Endothelial cell of umbilical vein (primary cell): ENCODE data around the gene COPS9. TPM values are rescaled to one million over a fixed set of nuclear protein-coding genes. Genes with fewer than 3 reads are reported as not detected.

Experiments used
- BruUV-seq: library from RNA; stranded (reverse); fragments of 400-500 nt; replicated peaks from 2 replicates; lab custom pipeline; 2021; lab: Mats Ljungman, UMichigan
- CTCF ChIA-PET: fragments of 300-600, 350-600 bp; sonication (Branson Sonifier 250); formaldehyde crosslinking; loops from one replicate; lab custom pipeline; 2021; ENCODE audit warnings: antibody characterized with exemption, inconsistent platforms; lab: Charles Lee
- POLR2A ChIA-PET: fragments of 300-600, 350-600 bp; sonication (Branson Sonifier 250); formaldehyde crosslinking; loops from one replicate; lab custom pipeline; 2021; ENCODE audit warnings: antibody characterized with exemption, inconsistent platforms; lab: Charles Lee
- DNase-seq: peaks from one replicate; pipeline ENCODE4 v3.0.0-alpha.2; 2011; ENCODE audit warnings: low read depth, low spot score
- FAIRE-seq: peaks from 2 replicates; lab custom pipeline; 2011; peaks lifted over from hg19 to GRCh38; lab: Jason Lieb, UNC
- H2AFZ ChIP-seq: 2 replicates; pipeline ENCODE4 v1.6.0; 2012; ENCODE audit warnings: low read depth, low read length, control low read depth, inconsistent platforms
- H3K27ac ChIP-seq: 2 replicates; pipeline ENCODE4 v1.5.1; 2011; ENCODE audit warnings: low read depth, mild to moderate bottlenecking, control low read depth, low read length, moderate library complexity; ENCODE audit not compliant: insufficient read depth
- H3K27me3 ChIP-seq, 2 experiments: 2 replicates each; pipeline versions ENCODE4 v1.6.0 to v1.6.1; 2011; ENCODE audit warnings: low read length in 2 of 2, mixed read lengths in 1 of 2; ENCODE audit not compliant: control insufficient read depth in 2 of 2, insufficient read depth in 2 of 2
- H3K36me3 ChIP-seq, 2 experiments: 2 replicates in 1 of 2; 3 replicates in 1 of 2; pipeline ENCODE4 v1.5.1; 2011; ENCODE audit warnings: low read length in 2 of 2, mild to moderate bottlenecking in 1 of 2, moderate library complexity in 1 of 2; ENCODE audit not compliant: control insufficient read depth in 2 of 2, insufficient read depth in 2 of 2; ENCODE audit errors: extremely low read depth in 1 of 2
- H3K4me1 ChIP-seq: 3 replicates; pipeline ENCODE4 v1.5.1; 2011; ENCODE audit warnings: mild to moderate bottlenecking, low read length; ENCODE audit not compliant: control insufficient read depth, insufficient read depth; ENCODE audit errors: extremely low read depth
- H3K4me2 ChIP-seq: 2 replicates; pipeline ENCODE4 v1.6.1; 2011; ENCODE audit warnings: low read length, control low read depth, mixed read lengths; ENCODE audit not compliant: insufficient read depth
- H3K4me3 ChIP-seq, 3 experiments: fragments of 200-600 bp in 1 of 3; sonication (generic), shearing (Covaris generic) in 1 of 3; replicated peaks in 1 of 3; 2 replicates each; pipeline ENCODE4 v1.5.1; 2011 to 2016; ENCODE audit warnings: control low read depth in 3 of 3, low read length in 3 of 3, mild to moderate bottlenecking in 2 of 3, inconsistent platforms in 1 of 3, low read depth in 1 of 3, moderate library complexity in 1 of 3; ENCODE audit not compliant: insufficient read depth in 1 of 3
- H3K79me2 ChIP-seq: 2 replicates; pipeline ENCODE4 v1.6.0; 2012; ENCODE audit warnings: low read length, inconsistent platforms; ENCODE audit not compliant: control insufficient read depth, insufficient read depth
- H3K9ac ChIP-seq: replicated peaks from 2 replicates; pipeline ENCODE3; 2011; ENCODE audit warnings: low read length, control low read depth; ENCODE audit not compliant: insufficient read depth; ENCODE audit errors: extremely low read depth
- H3K9me1 ChIP-seq: replicated peaks from 3 replicates; pipeline ENCODE4 v1.6.0; 2011; ENCODE audit warnings: mild to moderate bottlenecking, low read length; ENCODE audit not compliant: control insufficient read depth, insufficient read depth; ENCODE audit errors: extremely low read depth
- H3K9me3 ChIP-seq: replicated peaks from 2 replicates; pipeline ENCODE4 v1.5.1; 2012; ENCODE audit warnings: low read length, inconsistent platforms; ENCODE audit not compliant: control insufficient read depth, insufficient read depth
- H4K20me1 ChIP-seq: replicated peaks from 2 replicates; pipeline ENCODE3; 2011; ENCODE audit warnings: mild to moderate bottlenecking, low read length; ENCODE audit not compliant: control insufficient read depth, insufficient read depth; ENCODE audit errors: extremely low read depth
- CTCF ChIP-seq, 2 donors: IDR thresholded peaks; 1 replicate in 1 of 2; 2 replicates in 1 of 2; pipeline ENCODE4 v1.5.1; 2011; ENCODE audit warnings: low read length in 2 of 2, mild to moderate bottlenecking in 2 of 2, moderate library complexity in 2 of 2, control low read depth in 1 of 2, inconsistent platforms in 1 of 2, low read depth in 1 of 2; ENCODE audit not compliant: insufficient read depth in 1 of 2; ENCODE audit errors: extremely low read depth in 1 of 2
- EZH2 ChIP-seq: IDR thresholded peaks from 2 replicates; pipeline ENCODE4 v1.6.1; 2012; ENCODE audit warnings: borderline replicate concordance, low read depth, mild to moderate bottlenecking, moderate library complexity, low read length, inconsistent platforms; ENCODE audit not compliant: severe bottlenecking
- FOS ChIP-seq: IDR thresholded peaks from 2 replicates; pipeline ENCODE4 v1.6.1; 2011; ENCODE audit warnings: mild to moderate bottlenecking, low read length, moderate library complexity, borderline replicate concordance; ENCODE audit not compliant: insufficient read depth
- GATA2 ChIP-seq: IDR thresholded peaks from 2 replicates; pipeline ENCODE4 v1.7.0; 2011; ENCODE audit warnings: low read depth, mild to moderate bottlenecking, moderate library complexity, mixed read lengths, low read length; ENCODE audit not compliant: insufficient read length, insufficient read depth
- JUN ChIP-seq: IDR thresholded peaks from 2 replicates; pipeline ENCODE4 v1.6.1; 2011; ENCODE audit warnings: borderline replicate concordance, low read depth; ENCODE audit not compliant: insufficient read length, insufficient read depth
- MAX ChIP-seq: IDR thresholded peaks from 2 replicates; pipeline ENCODE4 v1.6.1; 2011; ENCODE audit not compliant: insufficient read depth, insufficient read length
- MYC ChIP-seq: IDR thresholded peaks from one replicate; pipeline ENCODE4 v1.6.1; 2011; ENCODE audit warnings: mild to moderate bottlenecking, low read depth, low read length
- POLR2A ChIP-seq: IDR thresholded peaks from 2 replicates; pipeline ENCODE4 v1.6.1; 2012; ENCODE audit warnings: low read depth, mild to moderate bottlenecking, control low read depth, low read length
- POLR2AphosphoS5 ChIP-seq: IDR thresholded peaks from 2 replicates; pipeline ENCODE4 v1.6.1; 2012; ENCODE audit warnings: low read depth, mild to moderate bottlenecking, control low read depth, low read length, moderate library complexity; ENCODE audit not compliant: insufficient read depth
- dilution Hi-C: fragments of 300-500 bp; cut with MboI; formaldehyde crosslinking; loops from one replicate; pipeline ENCODE4 v1.15.0; 2019; ENCODE audit warnings: low sequenced_read_pairs; ENCODE audit not compliant: extremely low pct_ligation_motif_present
- intact Hi-C: fragments of 100-400 bp; cut with micrococcal nuclease; formaldehyde crosslinking; loops from one replicate; pipeline ENCODE4 v1.10.0; 2022
- polyA plus RNA-seq, 4 experiments: library from polyadenylated mRNA; depleted of rRNA in 3 of 4; stranded (reverse) in 3 of 4; unstranded in 1 of 4; fragments of >200 nt; gene quantifications; 2 replicates each; pipeline versions ENCODE4 v1.2.1 to v1.2.3, GENCODE V29; 2011 to 2012; ENCODE audit warnings: missing spikeins in 1 of 4
- total RNA-seq: library from RNA; stranded (reverse); gene quantifications from 2 replicates; pipeline ENCODE4 v1.2.3, GENCODE V29; 2021

The COPS9 gene
- total and polyA plus RNA-seq, 2 donors (not counting 3 experiments of a cell fraction or from before 2014, with no cell fraction given): 196 to 361 TPM

GRCh38 chr2:240124651-240125030 lies 11.5 kb downstream of the COPS9 start:
- Histone ChIP-seq H3K79me2 (no peaks in the 10 kb centered on the region), H3K4me2 (no peak overlapping the region), H3K27ac (no peak overlapping the region), H3K27me3 (no peaks in the 10 kb centered on the region), H3K4me1 (no peaks in the 10 kb centered on the region), H2AFZ (no peak overlapping the region), H3K9ac (no peak overlapping the region), H3K4me3 (no peak overlapping the region), H3K9me3 (no peaks in the 10 kb centered on the region), H4K20me1 (no peaks in the 10 kb centered on the region), H3K9me1 (no peaks in the 10 kb centered on the region), H3K36me3 (peaks cover 4 to 20% of the 10 kb centered on the region in 2 experiments)
- intact Hi-C loops: no loop called here
- dilution Hi-C loops: no loop called here
- FAIRE-seq: no peak
- TF ChIP-seq EZH2: no peak
- TF ChIP-seq POLR2AphosphoS5: no peak
- TF ChIP-seq CTCF (IDR thresholded peaks at IDR 0.05; ENCODE audit: extremely low read depth in 1 of 2, insufficient read depth in 1 of 2, low read depth in 1 of 2, low read length in 2 of 2): no peak
- no peak for TF ChIP-seq FOS
- no peak for TF ChIP-seq MAX
- TF ChIP-seq JUN: no peak
- TF ChIP-seq MYC: no peak
- no peak for TF ChIP-seq GATA2
- TF ChIP-seq POLR2A: no peak
- DNase-seq: no peak
- POLR2A ChIA-PET: no interaction called here
- BruUV-seq: no TSS peak
- CTCF ChIA-PET: no interaction called here
